GM18870 (cell line): ENCODE results near the gene HTR2C.
"Not testable (repeated sequence)": the region's sequence is repeated elsewhere in the genome, so short reads cannot be mapped to it uniquely, and the experiment has no call there.

Experiments
- ATAC-seq: cut with Tn5 transposase; IDR thresholded peaks from one replicate; pipeline ENCODE4 v1.9.1; 2021; ENCODE audit warnings: moderate library complexity; ENCODE audit not compliant: unreplicated experiment

The HTR2C gene

GRCh38 chrX:114710571-114710970 is 126.7 kb downstream of the HTR2C start:
- no peak for ATAC-seq

GRCh38 chrX:114712466-114712865 is 128.6 kb downstream of the HTR2C start:
- ATAC-seq: no peak

GRCh38 chrX:114715096-114715495 is 131.2 kb downstream of the HTR2C start:
- ATAC-seq: no peak

- ATAC-seq: no peak
These were observed 134.0 kb downstream of the HTR2C start for GRCh38 chrX:114717921-114718320.

- no peak for ATAC-seq
These were observed 182.7 kb downstream of the HTR2C start for GRCh38 chrX:114766541-114766940.

- no peak for ATAC-seq
These were observed 190.8 kb downstream of the HTR2C start for GRCh38 chrX:114774691-114775090.

GRCh38 chrX:114782925-114783324 is 199.0 kb downstream of the HTR2C start:
- no peak for ATAC-seq

- no peak for ATAC-seq
These were observed 203.2 kb downstream of the HTR2C start for GRCh38 chrX:114787061-114787460.

GRCh38 chrX:114797494-114797893 is 213.6 kb downstream of the HTR2C start:
- no peak for ATAC-seq

- no peak for ATAC-seq
These were observed 215.0 kb downstream of the HTR2C start for GRCh38 chrX:114798907-114799306.

GRCh38 chrX:114800719-114801118 is 216.8 kb downstream of the HTR2C start:
- ATAC-seq: no peak

GRCh38 chrX:114819509-114819908 is 235.6 kb downstream of the HTR2C start:
- ATAC-seq: no peak

GRCh38 chrX:114841051-114841450 is 257.2 kb downstream of the HTR2C start:
- no peak for ATAC-seq

- no peak for ATAC-seq
These were observed 258.3 kb downstream of the HTR2C start for GRCh38 chrX:114842181-114842580.

- ATAC-seq: no peak
These were observed 305.6 kb downstream of the HTR2C start for GRCh38 chrX:114889481-114889880.

- ATAC-seq: no peak
These were observed 319.7 kb downstream of the HTR2C start for GRCh38 chrX:114903618-114904017.

GRCh38 chrX:114905251-114905650 is 321.4 kb downstream of the HTR2C start:
- ATAC-seq: no peak

- no peak for ATAC-seq
These were observed 323.2 kb downstream of the HTR2C start for GRCh38 chrX:114906984-114907510.

GRCh38 chrX:114924423-114924822 is 340.5 kb downstream of the HTR2C start:
- ATAC-seq: no peak

- no peak for ATAC-seq
These were observed 341.0 kb downstream of the HTR2C start for GRCh38 chrX:114924856-114925255.

- ATAC-seq: no peak
These were observed 346.3 kb downstream of the HTR2C start for GRCh38 chrX:114930227-114930626.

GRCh38 chrX:114932550-114932949 is 348.7 kb downstream of the HTR2C start:
- no peak for ATAC-seq

- ATAC-seq: not testable (repeated sequence)
These were observed 349.4 kb downstream of the HTR2C start for GRCh38 chrX:114933291-114933690.
